ENCODE data around the gene PLLP.
"Not testable (repeated sequence)": the region's sequence is repeated elsewhere in the genome, so short reads cannot be mapped to it uniquely, and the experiment has no call there.

The PLLP gene

DNA sequence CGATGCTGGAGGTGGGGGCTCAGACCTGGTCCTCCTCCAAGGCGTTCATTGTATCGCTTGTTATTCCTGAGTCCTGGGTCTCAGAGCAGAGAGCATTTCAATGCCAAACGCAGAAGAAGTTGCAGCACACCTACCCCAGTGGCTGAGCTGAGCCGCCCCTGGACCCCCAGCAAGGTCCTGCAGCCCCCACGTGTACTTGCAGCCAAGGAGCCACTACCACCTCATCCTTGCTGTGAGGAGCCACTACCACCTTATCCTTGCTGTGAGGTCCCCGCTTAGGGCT lies 13.5 kb downstream of the PLLP start:
- no peak for DNase-seq

DNA sequence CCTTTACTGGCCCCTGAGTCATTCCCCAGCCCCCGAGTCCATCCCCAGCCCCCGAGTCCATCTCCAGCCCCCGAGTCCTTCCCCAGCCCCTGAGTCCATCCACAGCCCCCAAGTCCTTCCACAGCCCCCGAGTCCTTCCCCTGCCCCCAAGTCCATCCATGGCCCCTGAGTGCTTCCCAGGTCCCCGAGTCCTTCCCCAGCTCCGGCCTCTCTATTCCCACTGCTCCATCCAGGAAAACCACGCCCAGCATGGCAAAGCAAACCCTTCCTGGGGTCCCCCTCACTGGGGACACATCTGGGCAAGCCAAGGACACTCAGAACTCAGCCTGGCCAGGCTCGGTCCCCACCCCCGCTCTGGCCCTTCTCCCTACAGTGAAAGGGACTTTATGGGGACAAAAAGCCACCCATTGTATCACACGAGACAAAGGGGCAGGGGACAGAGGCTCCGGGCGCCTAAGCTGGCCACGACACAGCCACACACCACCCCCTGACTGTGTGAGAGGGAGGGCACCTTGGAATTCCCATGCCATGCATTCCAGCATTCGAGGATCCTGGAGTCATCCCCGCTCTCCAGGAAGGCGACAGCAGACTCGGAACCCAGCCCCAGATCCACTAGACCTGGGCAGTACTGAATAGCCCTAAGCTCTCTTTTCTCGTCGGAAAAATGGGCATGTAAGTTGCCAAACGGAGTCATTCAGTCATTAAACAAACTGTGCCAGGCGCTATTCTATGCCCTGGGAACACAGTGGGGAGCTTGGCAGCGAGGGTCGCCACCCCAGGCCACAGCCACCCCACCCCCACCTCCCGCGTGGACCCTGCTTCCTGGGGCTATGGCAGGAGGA lies 14.0 kb downstream of the PLLP start:
- DNase-seq, result no peak

GRCh38 chr16:57268804-57269800 lies 15.4 kb downstream of the PLLP start:
- DNase-seq, result no peak

GRCh38 chr16:57267343-57267742 lies 17.1 kb downstream of the PLLP start:
- DNase-seq, result not testable (repeated sequence)

DNA sequence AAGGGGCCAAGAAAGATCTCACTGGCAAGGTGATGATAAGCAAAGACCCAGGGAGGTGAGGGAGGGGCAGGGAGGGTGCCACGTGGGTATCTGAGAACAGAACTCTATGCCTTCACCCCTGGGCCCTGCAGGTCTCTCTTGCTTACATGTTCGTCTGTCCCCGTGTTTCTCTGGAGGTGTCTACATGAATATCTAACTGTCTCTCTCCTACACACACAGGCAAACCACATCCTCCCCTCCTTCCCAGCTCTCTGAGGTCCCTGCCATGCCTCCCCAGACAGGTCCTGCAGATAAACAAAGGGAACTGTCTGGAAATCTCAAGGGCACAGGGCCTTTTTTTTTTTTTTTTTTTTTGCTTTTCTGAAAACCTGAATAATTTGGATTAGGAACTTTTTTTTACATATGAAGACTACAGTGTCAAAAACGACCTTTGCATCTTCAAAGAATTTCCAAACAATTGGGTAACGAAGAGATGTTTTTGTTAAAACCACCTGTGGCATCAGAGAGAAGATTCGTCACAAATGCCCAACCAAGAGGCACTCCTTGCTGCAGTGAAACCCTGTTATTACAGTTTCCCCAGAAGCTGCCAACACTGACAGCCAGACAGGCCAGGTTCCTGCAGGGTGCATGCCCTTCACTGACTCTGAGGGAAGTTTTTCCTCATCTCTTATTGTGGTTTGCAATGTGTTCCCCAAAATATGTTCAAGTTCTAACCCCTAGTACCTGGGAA lies 17.8 kb downstream of the PLLP start:
- DNase-seq, result no peak

- DNase-seq, result no peak
These were observed 18.5 kb downstream of the PLLP start for GRCh38 chr16:57265850-57266530.

GRCh38 chr16:57264950-57265371 lies 19.5 kb downstream of the PLLP start:
- no peak for DNase-seq

GRCh38 chr16:57264381-57264780 lies 20.1 kb downstream of the PLLP start:
- no peak for DNase-seq

GRCh38 chr16:57263541-57264351 lies 20.7 kb downstream of the PLLP start:
- DNase-seq, result no peak

GRCh38 chr16:57262841-57263540 lies 21.5 kb downstream of the PLLP start:
- no peak for DNase-seq

DNA sequence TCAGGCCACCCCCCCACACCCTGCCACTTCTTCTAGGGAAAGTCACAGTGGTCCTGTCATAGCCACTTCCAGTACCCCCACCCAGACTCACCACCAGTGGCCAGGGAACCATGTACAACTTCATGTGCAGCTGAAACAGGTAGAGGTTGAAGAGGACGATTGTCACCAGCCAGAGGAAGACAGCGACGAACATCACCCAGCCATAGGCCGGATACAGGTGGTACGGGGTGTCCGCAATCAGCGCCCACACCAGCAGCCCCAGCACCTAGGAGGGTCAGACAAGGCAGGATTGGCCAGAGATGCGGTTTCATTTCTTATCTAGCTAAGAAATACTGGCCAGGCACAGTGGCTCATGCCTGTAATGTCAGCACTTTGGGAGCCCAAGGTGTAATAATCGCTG lies 22.7 kb downstream of the PLLP start:
- DNase-seq, result no peak

GRCh38 chr16:57260294-57260929 lies 24.1 kb downstream of the PLLP start:
- no peak for DNase-seq

DNA sequence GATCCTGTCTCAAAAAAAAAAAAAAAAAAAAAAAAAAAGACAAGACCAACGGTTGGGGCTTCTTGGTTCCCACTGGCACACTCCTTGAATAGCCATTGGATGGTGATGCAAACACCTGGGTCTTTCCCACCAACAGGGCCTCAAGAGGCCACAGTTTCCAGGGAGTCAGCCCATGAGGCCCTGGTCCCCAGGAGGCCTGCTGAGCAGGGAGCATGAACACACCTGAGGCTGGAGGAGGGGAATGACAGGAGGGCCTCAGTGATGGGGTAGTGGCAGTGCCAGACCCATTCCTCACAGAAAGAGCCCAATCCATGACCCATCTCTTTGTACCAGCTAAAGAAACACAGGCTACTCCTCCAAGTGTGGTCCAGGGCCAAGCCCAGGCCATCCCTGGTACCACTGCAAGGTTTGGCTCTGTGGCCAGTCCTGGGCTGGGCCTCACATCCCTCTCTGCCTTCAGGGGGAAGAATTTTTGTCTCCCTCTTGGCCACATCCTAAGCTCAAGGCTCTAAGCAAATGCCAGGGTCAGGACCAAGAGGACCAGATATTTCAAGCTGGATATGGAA lies 25.5 kb downstream of the PLLP start:
- DNase-seq, result no peak

DNA sequence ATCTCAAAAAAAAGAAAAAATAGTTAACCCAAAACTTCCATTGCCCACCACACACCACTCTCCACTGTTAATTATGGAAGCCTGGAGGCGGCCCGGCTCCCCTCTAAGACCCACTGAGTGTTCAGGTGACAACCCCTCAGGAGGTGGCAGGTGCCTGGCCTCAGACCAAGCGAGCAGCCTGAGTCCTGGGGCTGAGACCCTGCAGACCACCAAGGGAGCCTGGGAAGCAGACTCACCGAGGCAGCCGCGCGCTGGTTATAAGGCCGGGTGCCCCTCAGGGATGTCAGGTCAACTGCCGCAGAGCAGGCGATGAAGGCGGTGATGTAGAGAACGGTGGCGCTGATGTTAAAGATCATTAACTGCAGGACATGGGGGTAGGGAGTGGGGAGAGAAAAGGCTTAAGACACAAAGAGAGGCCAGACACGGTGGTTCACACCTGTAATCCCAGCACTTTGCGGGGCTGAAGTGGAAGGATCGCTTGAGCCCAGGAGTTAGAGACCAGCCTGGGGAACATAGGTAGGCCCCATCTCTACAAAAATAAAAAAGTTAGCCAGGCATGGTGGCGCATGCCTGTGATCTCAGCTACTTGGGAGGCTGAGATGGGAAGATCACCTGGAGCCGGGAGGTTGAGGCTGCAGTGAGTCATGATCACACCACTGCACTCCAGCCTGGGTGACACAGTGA lies 26.1 kb downstream of the PLLP start:
- DNase-seq, result no peak

- DNase-seq, result no peak
These were observed 26.9 kb downstream of the PLLP start for GRCh38 chr16:57257455-57258070.

GRCh38 chr16:57256601-57257395 lies 27.7 kb downstream of the PLLP start:
- DNase-seq, result no peak

DNA sequence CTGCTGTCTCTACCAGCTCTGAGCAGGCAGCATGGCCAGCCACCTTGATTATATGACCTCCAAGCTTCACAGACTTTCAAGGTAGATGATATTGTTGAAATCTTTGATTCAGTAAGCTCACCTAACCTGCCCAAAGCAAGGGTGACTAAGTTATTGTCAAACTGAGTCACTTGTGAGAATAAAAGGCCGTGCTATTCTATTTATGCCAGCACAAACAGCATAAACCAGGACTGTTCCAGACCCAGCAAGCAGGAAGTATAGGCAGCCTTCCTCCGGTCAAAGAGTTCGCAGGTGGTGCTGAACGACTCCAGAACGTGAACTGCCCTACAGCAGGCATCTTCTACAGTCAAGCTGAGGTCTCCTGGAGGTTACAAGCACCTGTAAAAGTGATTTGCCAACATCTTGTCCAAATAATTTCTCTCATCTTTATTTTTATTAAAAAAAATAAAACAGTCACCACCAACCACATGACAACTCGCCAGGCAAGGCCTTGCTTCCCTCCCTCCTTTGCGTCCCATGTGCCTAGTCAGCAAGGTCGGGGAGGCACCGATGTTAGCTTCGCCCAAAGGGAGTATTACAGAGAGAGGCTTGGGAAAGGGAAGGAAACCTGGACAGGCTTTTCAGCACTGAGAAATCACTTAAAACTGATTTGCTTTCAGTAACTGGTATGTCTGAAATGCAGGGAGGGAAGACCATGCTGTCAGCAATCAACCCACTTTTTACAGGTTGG lies 28.6 kb downstream of the PLLP start:
- DNase-seq, result no peak

DNA sequence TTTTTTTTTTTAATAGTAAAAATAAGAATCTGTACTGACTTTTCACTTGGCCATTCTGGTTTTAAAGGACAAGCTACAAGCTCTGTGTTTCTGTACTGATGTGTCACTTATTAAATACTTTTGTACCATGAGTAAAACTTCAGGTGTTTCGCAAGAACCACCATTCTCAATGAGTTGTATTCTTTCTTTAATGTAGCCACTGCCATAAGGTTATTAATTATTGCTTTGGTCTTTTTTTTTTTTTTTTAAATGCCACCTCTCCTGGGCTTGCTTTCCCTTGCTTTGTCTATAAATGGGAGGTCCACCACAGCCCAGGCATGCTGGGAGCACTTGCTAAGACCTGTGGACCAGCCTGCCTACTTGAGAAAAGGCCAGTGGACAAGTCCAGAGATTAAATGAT lies 31.0 kb downstream of the PLLP start:
- no peak for DNase-seq
